ENCODE measurements around the gene DCTN5. TPM values are rescaled to one million over a fixed set of nuclear protein-coding genes. Genes with fewer than 3 reads are reported as not detected.

DCTN5 gene
- total and polyA plus RNA-seq, 2 of the 13 experiments (the other 11 are each of a cell fraction or from before 2014, with no cell fraction given) = 105 to 207 TPM

DNA sequence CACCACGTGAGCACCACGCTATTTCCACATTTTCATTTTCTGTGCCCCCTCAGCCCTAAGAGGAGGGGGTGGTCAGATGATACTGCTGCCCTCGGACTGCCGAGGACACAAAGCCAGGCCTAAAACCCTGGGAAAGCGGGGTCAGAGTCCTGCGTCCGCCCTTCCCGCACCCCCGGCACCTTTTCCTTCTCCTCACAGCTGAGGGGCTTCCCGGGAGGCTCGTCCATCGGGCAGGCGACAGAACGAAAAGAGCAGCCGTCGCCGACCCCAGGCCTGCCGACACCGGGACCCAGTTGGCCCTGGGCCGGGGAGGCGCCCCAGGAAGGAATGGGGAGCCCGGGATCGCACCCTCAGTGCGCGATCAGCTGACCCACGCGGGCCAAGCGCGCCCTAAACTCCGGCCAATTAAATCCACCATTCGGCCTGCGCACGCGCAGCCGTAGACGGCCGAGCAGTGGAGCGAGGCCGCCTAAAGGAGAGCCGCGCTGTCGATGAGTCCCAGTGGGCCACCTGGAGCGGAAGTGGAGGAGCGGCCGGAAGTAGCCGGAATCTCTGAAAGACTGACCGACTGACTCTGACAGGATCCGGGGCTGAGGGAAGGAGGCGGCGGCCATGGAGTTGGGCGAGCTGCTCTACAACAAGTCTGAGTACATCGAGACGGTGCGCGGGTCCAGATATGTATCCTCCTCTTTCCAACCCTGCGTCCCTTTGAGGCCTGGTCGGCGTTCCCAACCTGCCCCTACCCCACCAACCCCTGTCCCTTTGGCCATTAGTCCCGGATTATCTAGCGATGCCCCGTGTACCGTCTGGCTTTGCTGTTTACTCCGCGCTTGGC, at the start of gene DCTN5, which contains the start of gene PALB2 (continued):
- TF ChIP-seq ZNF337 (CRISPR knock-in tag; IDR thresholded peaks at IDR 0.05; ENCODE audit: borderline replicate concordance, low read depth) = peak; percentile 68; the same call in 1 of the 2 replicates
- TF ChIP-seq ZNF782 (CRISPR knock-in tag; IDR thresholded peaks at IDR 0.05; ENCODE audit: borderline replicate concordance) = peak; percentile 98
- peak; percentile 22; the same call in 1 of the 2 replicates for TF ChIP-seq ZNF3 (CRISPR knock-in tag; IDR thresholded peaks at IDR 0.05)
- peak; percentile 90 for TF ChIP-seq PTBP1 (IDR thresholded peaks at IDR 0.05; ENCODE audit: low read depth, low read length, poor library complexity, severe bottlenecking)
- TF ChIP-seq IKZF4 (CRISPR knock-in tag; IDR thresholded peaks at IDR 0.05; ENCODE audit: borderline replicate concordance, low read depth, not compliant biosample characterization) = peak; percentile 98
- peak; percentile 89; the same call in 1 of the 2 replicates for TF ChIP-seq SALL1 (CRISPR knock-in tag; IDR thresholded peaks at IDR 0.05)
- no peak for TF ChIP-seq ZNF382 (CRISPR knock-in tag; IDR thresholded peaks at IDR 0.05; ENCODE audit: borderline replicate concordance)
- TF ChIP-seq, protein P1, sequence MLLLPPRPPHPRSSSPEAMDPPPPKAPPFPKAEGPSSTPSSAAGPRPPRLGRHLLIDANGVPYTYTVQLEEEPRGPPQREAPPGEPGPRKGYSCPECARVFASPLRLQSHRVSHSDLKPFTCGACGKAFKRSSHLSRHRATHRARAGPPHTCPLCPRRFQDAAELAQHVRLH (CRISPR knock-in tag; IDR thresholded peaks at IDR 0.05; ENCODE audit: borderline replicate concordance, low read depth) = peak; percentile 90
- TF ChIP-seq ZNF30 (CRISPR knock-in tag; IDR thresholded peaks at IDR 0.05) = peak; percentile 84; the same call in 1 of the 2 replicates
- TF ChIP-seq RFXANK (CRISPR knock-in tag; IDR thresholded peaks at IDR 0.05) = no peak
- TF ChIP-seq, protein P2, sequence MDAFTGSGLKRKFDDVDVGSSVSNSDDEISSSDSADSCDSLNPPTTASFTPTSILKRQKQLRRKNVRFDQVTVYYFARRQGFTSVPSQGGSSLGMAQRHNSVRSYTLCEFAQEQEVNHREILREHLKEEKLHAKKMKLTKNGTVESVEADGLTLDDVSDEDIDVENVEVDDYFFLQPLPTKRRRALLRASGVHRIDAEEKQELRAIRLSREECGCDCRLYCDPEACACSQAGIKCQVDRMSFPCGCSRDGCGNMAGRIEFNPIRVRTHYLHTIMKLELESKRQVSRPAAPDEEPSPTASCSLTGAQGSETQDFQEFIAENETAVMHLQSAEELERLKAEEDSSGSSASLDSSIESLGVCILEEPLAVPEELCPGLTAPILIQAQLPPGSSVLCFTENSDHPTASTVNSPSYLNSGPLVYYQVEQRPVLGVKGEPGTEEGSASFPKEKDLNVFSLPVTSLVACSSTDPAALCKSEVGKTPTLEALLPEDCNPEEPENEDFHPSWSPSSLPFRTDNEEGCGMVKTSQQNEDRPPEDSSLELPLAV (CRISPR knock-in tag; conservative IDR thresholded peaks at IDR 0.05; ENCODE audit: low read depth) = no peak
- peak; percentile 62 for TF ChIP-seq RAD21 (CRISPR knock-in tag; IDR thresholded peaks at IDR 0.05)
- peak; percentile 92; the same call in 1 of the 2 replicates for TF ChIP-seq PCBP1 (IDR thresholded peaks at IDR 0.05; ENCODE audit: borderline replicate concordance, low read depth, low read length)
- peak; percentile 71; the same call in 1 of the 2 replicates for TF ChIP-seq ZBTB42 (CRISPR knock-in tag; IDR thresholded peaks at IDR 0.05)
- TF ChIP-seq TP53 (CRISPR knock-in tag; conservative IDR thresholded peaks at IDR 0.05) = peak; percentile 89; the same call in 1 of the 2 replicates
- TF ChIP-seq, protein P3, sequence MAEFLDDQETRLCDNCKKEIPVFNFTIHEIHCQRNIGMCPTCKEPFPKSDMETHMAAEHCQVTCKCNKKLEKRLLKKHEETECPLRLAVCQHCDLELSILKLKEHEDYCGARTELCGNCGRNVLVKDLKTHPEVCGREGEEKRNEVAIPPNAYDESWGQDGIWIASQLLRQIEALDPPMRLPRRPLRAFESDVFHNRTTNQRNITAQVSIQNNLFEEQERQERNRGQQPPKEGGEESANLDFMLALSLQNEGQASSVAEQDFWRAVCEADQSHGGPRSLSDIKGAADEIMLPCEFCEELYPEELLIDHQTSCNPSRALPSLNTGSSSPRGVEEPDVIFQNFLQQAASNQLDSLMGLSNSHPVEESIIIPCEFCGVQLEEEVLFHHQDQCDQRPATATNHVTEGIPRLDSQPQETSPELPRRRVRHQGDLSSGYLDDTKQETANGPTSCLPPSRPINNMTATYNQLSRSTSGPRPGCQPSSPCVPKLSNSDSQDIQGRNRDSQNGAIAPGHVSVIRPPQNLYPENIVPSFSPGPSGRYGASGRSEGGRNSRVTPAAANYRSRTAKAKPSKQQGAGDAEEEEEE (CRISPR knock-in tag; IDR thresholded peaks at IDR 0.05; ENCODE audit: borderline replicate concordance) = no peak; the same call in 1 of the 2 replicates
- TF ChIP-seq TCF12 (IDR thresholded peaks at IDR 0.05) = no peak
- TF ChIP-seq TCF12 (CRISPR knock-in tag; IDR thresholded peaks at IDR 0.05) = peak; percentile 97
- TF ChIP-seq, protein P4, sequence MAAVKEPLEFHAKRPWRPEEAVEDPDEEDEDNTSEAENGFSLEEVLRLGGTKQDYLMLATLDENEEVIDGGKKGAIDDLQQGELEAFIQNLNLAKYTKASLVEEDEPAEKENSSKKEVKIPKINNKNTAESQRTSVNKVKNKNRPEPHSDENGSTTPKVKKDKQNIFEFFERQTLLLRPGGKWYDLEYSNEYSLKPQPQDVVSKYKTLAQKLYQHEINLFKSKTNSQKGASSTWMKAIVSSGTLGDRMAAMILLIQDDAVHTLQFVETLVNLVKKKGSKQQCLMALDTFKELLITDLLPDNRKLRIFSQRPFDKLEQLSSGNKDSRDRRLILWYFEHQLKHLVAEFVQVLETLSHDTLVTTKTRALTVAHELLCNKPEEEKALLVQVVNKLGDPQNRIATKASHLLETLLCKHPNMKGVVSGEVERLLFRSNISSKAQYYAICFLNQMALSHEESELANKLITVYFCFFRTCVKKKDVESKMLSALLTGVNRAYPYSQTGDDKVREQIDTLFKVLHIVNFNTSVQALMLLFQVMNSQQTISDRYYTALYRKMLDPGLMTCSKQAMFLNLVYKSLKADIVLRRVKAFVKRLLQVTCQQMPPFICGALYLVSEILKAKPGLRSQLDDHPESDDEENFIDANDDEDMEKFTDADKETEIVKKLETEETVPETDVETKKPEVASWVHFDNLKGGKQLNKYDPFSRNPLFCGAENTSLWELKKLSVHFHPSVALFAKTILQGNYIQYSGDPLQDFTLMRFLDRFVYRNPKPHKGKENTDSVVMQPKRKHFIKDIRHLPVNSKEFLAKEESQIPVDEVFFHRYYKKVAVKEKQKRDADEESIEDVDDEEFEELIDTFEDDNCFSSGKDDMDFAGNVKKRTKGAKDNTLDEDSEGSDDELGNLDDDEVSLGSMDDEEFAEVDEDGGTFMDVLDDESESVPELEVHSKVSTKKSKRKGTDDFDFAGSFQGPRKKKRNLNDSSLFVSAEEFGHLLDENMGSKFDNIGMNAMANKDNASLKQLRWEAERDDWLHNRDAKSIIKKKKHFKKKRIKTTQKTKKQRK (IDR thresholded peaks at IDR 0.05; ENCODE audit: low read length) = no peak
- peak; percentile 93 for TF ChIP-seq ZNF256 (CRISPR knock-in tag; conservative IDR thresholded peaks at IDR 0.05)
- TF ChIP-seq GABPB1 (CRISPR knock-in tag; IDR thresholded peaks at IDR 0.05) = peak; percentile 98
- TF ChIP-seq, protein P5, sequence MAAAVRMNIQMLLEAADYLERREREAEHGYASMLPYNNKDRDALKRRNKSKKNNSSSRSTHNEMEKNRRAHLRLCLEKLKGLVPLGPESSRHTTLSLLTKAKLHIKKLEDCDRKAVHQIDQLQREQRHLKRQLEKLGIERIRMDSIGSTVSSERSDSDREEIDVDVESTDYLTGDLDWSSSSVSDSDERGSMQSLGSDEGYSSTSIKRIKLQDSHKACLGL (CRISPR knock-in tag; IDR thresholded peaks at IDR 0.05) = peak; percentile 99
